ENCODE measurements around the gene MRPL18. TPM values are rescaled to one million over a fixed set of nuclear protein-coding genes. Genes with fewer than 3 reads are reported as not detected.

Gene MRPL18
- total and polyA plus RNA-seq, 2 donors (not counting 3 experiments of a cell fraction or from before 2014, with no cell fraction given): 55.4 to 70.7 TPM

GRCh38 chr6:159807150-159807858, 17.0 kb downstream of the MRPL18 start:
- no peak overlapping the region for H2AFZ ChIP-seq (ENCODE audit: low read depth, low read length)
- intact Hi-C loops (cut with micrococcal nuclease): no loop called here
- no peak overlapping the region for H3K27ac ChIP-seq (ENCODE audit: insufficient read depth, low read depth, low read length)
- no peaks in the 10 kb centered on the region for H4K20me1 ChIP-seq (replicated peaks; ENCODE audit: control insufficient read depth, extremely low read depth, insufficient read depth, low read length)
- no peaks in the 10 kb centered on the region for H3K4me1 ChIP-seq (ENCODE audit: control insufficient read depth, extremely low read depth, insufficient read depth, low read length)
- POLR2A ChIA-PET: no interaction called here
- H3K36me3 ChIP-seq (ENCODE audit: control insufficient read depth in 2 of 2, extremely low read depth in 1 of 2, insufficient read depth in 2 of 2, low read length in 2 of 2): no peaks in the 10 kb centered on the region
- no peaks in the 10 kb centered on the region for H3K27me3 ChIP-seq (ENCODE audit: control insufficient read depth in 2 of 2, insufficient read depth in 2 of 2, low read length in 2 of 2)
- dilution Hi-C loops (cut with MboI; ENCODE audit: extremely low pct_ligation_motif_present, low sequenced_read_pairs): no loop called here
- H3K9me3 ChIP-seq (replicated peaks; ENCODE audit: control insufficient read depth, insufficient read depth, low read length): no peaks in the 10 kb centered on the region
- DNase-seq (ENCODE audit: low read depth, low spot score) (no peak), FAIRE-seq (no peak)
- H3K9ac ChIP-seq (replicated peaks; ENCODE audit: extremely low read depth, insufficient read depth, low read length): no peak overlapping the region
- TF ChIP-seq GATA2 (IDR thresholded peaks at IDR 0.05; ENCODE audit: insufficient read depth, insufficient read length, low read depth, low read length) (no peak), JUN (IDR thresholded peaks at IDR 0.05; ENCODE audit: borderline replicate concordance, insufficient read depth, insufficient read length, low read depth) (no peak), EZH2 (IDR thresholded peaks at IDR 0.05; ENCODE audit: borderline replicate concordance, low read depth, low read length, severe bottlenecking) (no peak), CTCF (IDR thresholded peaks at IDR 0.05; ENCODE audit: extremely low read depth in 1 of 2, insufficient read depth in 1 of 2, low read depth in 1 of 2, low read length in 2 of 2) (no peak), MYC (IDR thresholded peaks at IDR 0.05; ENCODE audit: low read depth, low read length) (no peak), FOS (IDR thresholded peaks at IDR 0.05; ENCODE audit: borderline replicate concordance, insufficient read depth, low read length) (no peak)
- TF ChIP-seq, protein P1, sequence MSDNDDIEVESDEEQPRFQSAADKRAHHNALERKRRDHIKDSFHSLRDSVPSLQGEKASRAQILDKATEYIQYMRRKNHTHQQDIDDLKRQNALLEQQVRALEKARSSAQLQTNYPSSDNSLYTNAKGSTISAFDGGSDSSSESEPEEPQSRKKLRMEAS (IDR thresholded peaks at IDR 0.05; ENCODE audit: insufficient read depth, insufficient read length): no peak
- no peak overlapping the region for H3K4me2 ChIP-seq (ENCODE audit: insufficient read depth, low read length)
- H3K4me3 ChIP-seq (replicated peaks in 1 of 3; ENCODE audit: insufficient read depth in 1 of 3, low read depth in 1 of 3, low read length in 3 of 3): no peak overlapping the region
- H3K9me1 ChIP-seq (replicated peaks; ENCODE audit: control insufficient read depth, extremely low read depth, insufficient read depth, low read length): no peaks in the 10 kb centered on the region
- CTCF ChIA-PET: no interaction called here
- H3K79me2 ChIP-seq (ENCODE audit: control insufficient read depth, insufficient read depth, low read length): no peaks in the 10 kb centered on the region
- BruUV-seq (replicated peaks): no TSS peak

Data from endothelial cell of umbilical vein (primary cell).